ENCODE results near the gene TAS2R46. TPM values are rescaled to one million over a fixed set of nuclear protein-coding genes. Genes with fewer than 3 reads are reported as not detected.

TAS2R46 gene
- total RNA-seq, 1 experiment from 2014 or later, result 1.2 TPM

DNA sequence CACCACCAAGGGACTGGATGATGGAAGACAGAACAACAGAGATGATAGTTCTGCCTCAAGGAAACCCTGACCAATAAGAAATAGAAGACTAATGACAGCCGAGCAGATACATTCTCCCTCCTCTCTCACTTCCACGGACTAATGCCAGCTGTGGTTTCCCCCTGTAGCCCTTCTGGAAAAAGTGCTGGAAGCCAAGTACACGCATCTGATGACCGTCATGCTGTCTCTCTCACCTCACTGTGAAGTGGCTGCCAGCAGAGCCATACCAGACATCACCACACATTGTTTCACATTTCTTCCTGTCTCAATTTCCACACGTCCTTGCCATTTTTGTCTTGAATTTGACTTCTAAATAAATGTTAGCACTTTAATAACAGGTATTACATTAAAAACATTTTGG lies 27.2 kb upstream of the TAS2R46 start:
- Histone ChIP-seq H3K9me3 (ENCODE audit: insufficient read depth, low read depth) (no peaks in the 10 kb centered on the region), H2AFZ (no peak overlapping the region), H3K4me3 (no peak overlapping the region), H3K36me3 (ENCODE audit: low read depth) (no peaks in the 10 kb centered on the region), H3K9me2 (ENCODE audit: insufficient read depth) (no peaks in the 10 kb centered on the region), H3F3A (ENCODE audit: insufficient read depth, low read depth) (no peaks in the 10 kb centered on the region), H3K4me1 (replicated peaks; ENCODE audit: insufficient read depth) (no peaks in the 10 kb centered on the region), H3K79me2 (ENCODE audit: low read depth) (no peaks in the 10 kb centered on the region), H3K4me2 (no peak overlapping the region), H3K27ac (no peak overlapping the region), H4K20me1 (ENCODE audit: insufficient read depth) (no peaks in the 10 kb centered on the region), H3K27me3 (ENCODE audit: insufficient read depth, low read depth) (no peaks in the 10 kb centered on the region)
- no TSS peak for BruUV-seq (replicated peaks)
- ChIA-PET POLR2A (ENCODE audit: unreplicated experiment) (no interaction called here), CTCF (no interaction called here)
- intact Hi-C loops (cut with micrococcal nuclease; ENCODE audit: unreplicated experiment), result no loop called here
- TF ChIP-seq EZH2 (IDR thresholded peaks at IDR 0.05; ENCODE audit: low read depth), result no peak
- TF ChIP-seq, protein P1, sequence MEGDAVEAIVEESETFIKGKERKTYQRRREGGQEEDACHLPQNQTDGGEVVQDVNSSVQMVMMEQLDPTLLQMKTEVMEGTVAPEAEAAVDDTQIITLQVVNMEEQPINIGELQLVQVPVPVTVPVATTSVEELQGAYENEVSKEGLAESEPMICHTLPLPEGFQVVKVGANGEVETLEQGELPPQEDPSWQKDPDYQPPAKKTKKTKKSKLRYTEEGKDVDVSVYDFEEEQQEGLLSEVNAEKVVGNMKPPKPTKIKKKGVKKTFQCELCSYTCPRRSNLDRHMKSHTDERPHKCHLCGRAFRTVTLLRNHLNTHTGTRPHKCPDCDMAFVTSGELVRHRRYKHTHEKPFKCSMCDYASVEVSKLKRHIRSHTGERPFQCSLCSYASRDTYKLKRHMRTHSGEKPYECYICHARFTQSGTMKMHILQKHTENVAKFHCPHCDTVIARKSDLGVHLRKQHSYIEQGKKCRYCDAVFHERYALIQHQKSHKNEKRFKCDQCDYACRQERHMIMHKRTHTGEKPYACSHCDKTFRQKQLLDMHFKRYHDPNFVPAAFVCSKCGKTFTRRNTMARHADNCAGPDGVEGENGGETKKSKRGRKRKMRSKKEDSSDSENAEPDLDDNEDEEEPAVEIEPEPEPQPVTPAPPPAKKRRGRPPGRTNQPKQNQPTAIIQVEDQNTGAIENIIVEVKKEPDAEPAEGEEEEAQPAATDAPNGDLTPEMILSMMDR (conservative IDR thresholded peaks at IDR 0.05), result no peak
- no peak for DNase-seq

DNA sequence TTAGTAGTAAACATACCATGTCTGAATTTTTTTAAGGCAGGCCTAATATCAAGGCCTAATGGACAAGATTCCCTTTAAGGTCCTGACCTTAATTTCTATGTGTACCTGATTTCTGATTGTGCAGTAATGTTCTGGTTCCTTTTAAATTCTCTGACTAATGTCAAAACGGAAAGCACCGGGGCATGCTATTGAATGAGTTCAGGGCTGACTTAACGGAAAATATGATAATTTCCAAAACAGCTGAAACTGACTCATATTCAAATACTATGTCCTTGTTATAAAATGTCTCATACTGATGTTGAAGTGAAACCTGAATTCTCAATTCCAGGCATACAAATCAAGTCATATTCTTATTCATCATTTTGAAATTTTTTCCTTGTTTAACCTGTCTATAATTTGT lies 23.3 kb upstream of the TAS2R46 start:
- Histone ChIP-seq H3F3A (ENCODE audit: insufficient read depth, low read depth) (no peaks in the 10 kb centered on the region), H4K20me1 (ENCODE audit: insufficient read depth) (no peaks in the 10 kb centered on the region), H2AFZ (no peak overlapping the region), H3K9me2 (ENCODE audit: insufficient read depth) (no peaks in the 10 kb centered on the region), H3K9me3 (ENCODE audit: insufficient read depth, low read depth) (peaks cover 3% of the 10 kb centered on the region; the same call in 1 of the 2 replicates), H3K4me3 (no peak overlapping the region), H3K27ac (no peak overlapping the region), H3K4me2 (no peak overlapping the region), H3K36me3 (ENCODE audit: low read depth) (no peaks in the 10 kb centered on the region), H3K27me3 (ENCODE audit: insufficient read depth, low read depth) (no peaks in the 10 kb centered on the region), H3K79me2 (ENCODE audit: low read depth) (no peaks in the 10 kb centered on the region), H3K4me1 (replicated peaks; ENCODE audit: insufficient read depth) (no peaks in the 10 kb centered on the region)
- ChIA-PET POLR2A (ENCODE audit: unreplicated experiment) (no interaction called here), CTCF (no interaction called here)
- no peak for TF ChIP-seq EZH2 (IDR thresholded peaks at IDR 0.05; ENCODE audit: low read depth)
- TF ChIP-seq, protein P1 (conservative IDR thresholded peaks at IDR 0.05), result no peak
- intact Hi-C loops (cut with micrococcal nuclease; ENCODE audit: unreplicated experiment), result no loop called here
- no TSS peak for BruUV-seq (replicated peaks)
- no peak for DNase-seq

DNA sequence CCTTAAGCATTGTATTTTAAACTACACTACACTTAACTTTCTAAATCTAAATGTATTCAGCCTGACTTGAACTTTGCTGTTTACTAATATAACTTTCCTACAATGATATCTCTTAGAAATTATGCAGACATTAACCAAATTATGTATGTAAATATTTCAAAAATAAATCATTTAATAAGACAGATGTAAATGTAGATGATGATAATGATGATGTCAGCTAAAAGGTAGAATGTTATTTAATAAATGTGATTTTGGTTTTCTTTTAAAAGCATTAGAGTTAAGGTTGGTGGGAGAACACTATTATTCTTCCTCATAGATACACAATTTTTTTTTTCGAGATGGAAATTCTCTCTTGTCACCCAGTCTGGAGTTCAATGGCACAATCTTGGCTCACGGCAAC lies 19.9 kb upstream of the TAS2R46 start:
- Histone ChIP-seq H4K20me1 (ENCODE audit: insufficient read depth) (no peaks in the 10 kb centered on the region), H3K9me3 (ENCODE audit: insufficient read depth, low read depth) (peaks cover 3% of the 10 kb centered on the region; the same call in 1 of the 2 replicates), H3K4me3 (no peak overlapping the region), H2AFZ (no peak overlapping the region), H3K27ac (no peak overlapping the region), H3F3A (ENCODE audit: insufficient read depth, low read depth) (no peaks in the 10 kb centered on the region), H3K36me3 (ENCODE audit: low read depth) (no peaks in the 10 kb centered on the region), H3K79me2 (ENCODE audit: low read depth) (no peaks in the 10 kb centered on the region), H3K27me3 (ENCODE audit: insufficient read depth, low read depth) (no peaks in the 10 kb centered on the region), H3K4me2 (no peak overlapping the region), H3K4me1 (replicated peaks; ENCODE audit: insufficient read depth) (no peaks in the 10 kb centered on the region), H3K9me2 (ENCODE audit: insufficient read depth) (no peaks in the 10 kb centered on the region)
- CTCF ChIA-PET, result no interaction called here
- no TSS peak for BruUV-seq (replicated peaks)
- intact Hi-C loops (cut with micrococcal nuclease; ENCODE audit: unreplicated experiment), result loop anchor here (5.0 kb wide), 1 partner anchor 45 kb away; no protein-coding TSS in a partner anchor
- DNase-seq, result no peak
- TF ChIP-seq, protein P1 (conservative IDR thresholded peaks at IDR 0.05), result no peak
- TF ChIP-seq EZH2 (IDR thresholded peaks at IDR 0.05; ENCODE audit: low read depth), result no peak
- POLR2A ChIA-PET (ENCODE audit: unreplicated experiment), result no interaction called here

Measured in PC-9 (cell line).